Measurements from ENCODE around the gene SLBP. TPM values are rescaled to one million over a fixed set of nuclear protein-coding genes. Genes with fewer than 3 reads are reported as not detected.

SLBP gene
- total RNA-seq, 2 experiments from 2014 or later, result 45.8 to 47.6 TPM

DNA sequence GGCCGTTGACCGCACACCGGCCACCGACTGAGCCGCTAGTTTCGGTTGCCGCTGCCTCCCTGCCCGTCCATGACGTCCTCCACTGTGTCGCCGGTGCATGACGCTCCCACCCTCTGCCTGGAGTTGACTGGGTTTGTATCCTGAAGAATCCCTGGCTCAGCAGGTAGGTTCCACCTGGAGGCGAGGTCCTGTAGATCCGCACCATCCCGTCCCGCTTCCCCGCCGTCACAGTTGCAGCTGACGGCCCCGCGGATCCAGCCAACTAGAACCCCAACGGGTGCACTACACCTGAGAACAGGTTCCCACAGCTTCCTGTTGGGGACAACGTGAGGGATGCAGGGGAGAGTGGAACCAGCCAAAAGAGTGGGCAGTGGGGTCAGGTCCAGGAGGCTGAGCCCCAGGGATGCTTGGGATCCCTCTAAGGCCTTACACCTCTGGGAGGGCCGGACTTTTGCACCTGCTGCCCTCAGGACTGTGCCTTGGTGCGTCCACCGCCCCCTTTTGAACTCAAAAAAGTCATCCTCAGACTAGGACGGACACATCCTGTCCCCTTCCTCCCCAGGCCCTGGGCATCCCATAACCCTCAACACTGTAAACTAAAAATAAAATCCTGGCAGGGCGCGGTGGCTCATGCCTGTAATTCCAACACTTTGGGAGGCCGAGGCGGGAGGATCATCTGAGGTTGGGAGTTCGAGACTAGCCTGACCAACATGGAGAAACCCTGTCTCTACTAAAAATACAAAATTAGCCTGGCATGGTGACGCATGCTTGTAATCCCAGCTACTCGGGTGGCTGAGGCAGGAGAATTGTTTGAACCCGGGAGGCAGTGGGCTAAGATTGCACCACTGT, 1.1 kb upstream of the SLBP start:
- Mint-ChIP-seq H3K4me3 (peak overlapping the region; percentile 88), H3K4me1 (ENCODE audit: low read depth) (peaks cover 46% of the 10 kb centered on the region), H3K27ac (peak overlapping the region; percentile 93), H3K27me3 (no peaks in the 10 kb centered on the region), H3K9me3 (no peaks in the 10 kb centered on the region), H3K36me3 (ENCODE audit: low read depth) (peaks cover 38% of the 10 kb centered on the region)
- Histone ChIP-seq H3K27ac (ENCODE audit: low read depth in 1 of 2, low read length in 2 of 2) (peak overlapping the region; percentile 71 to 91), H3K36me3 (ENCODE audit: insufficient read depth, low read length) (peaks cover 35% of the 10 kb centered on the region), H3K27me3 (ENCODE audit: control insufficient read depth in 1 of 2, insufficient read depth in 2 of 2, low read length in 2 of 2) (no peaks in the 10 kb centered on the region), H3K4me3 (ENCODE audit: low read length) (peak overlapping the region; percentile 95), H3K9me3 (ENCODE audit: control insufficient read depth in 1 of 2, insufficient read depth in 1 of 2, low read length in 2 of 2) (no peaks in the 10 kb centered on the region), H3K4me1 (ENCODE audit: insufficient read depth, low read length) (peaks cover 62% of the 10 kb centered on the region)
- DNase-seq (no peak), ATAC-seq (ENCODE audit: poor library complexity) (peak; percentile 0)
- ChIA-PET CTCF (interaction anchor here (1.1 kb wide), 1 partner anchor 143 kb away, joined by 3 read pairs; no protein-coding TSS in a partner anchor), POLR2A (interaction anchor here (0.9 to 7.8 kb wide), 12 partner anchors 9 to 781 kb away, joined by 3 to 205 read pairs (median 7); partner anchors contain the start of genes GAK, LETM1, NSD2 and RNF4)
- intact Hi-C loops (cut with DNase I, micrococcal nuclease), result loop anchor here in 1 of 2 experiments (2.0 to 10.0 kb wide), 7 partner anchors 131 to 752 kb away; partner anchors contain the start of genes CFAP99, MAEA, NELFA and NSD2
- TF ChIP-seq, protein P1, sequence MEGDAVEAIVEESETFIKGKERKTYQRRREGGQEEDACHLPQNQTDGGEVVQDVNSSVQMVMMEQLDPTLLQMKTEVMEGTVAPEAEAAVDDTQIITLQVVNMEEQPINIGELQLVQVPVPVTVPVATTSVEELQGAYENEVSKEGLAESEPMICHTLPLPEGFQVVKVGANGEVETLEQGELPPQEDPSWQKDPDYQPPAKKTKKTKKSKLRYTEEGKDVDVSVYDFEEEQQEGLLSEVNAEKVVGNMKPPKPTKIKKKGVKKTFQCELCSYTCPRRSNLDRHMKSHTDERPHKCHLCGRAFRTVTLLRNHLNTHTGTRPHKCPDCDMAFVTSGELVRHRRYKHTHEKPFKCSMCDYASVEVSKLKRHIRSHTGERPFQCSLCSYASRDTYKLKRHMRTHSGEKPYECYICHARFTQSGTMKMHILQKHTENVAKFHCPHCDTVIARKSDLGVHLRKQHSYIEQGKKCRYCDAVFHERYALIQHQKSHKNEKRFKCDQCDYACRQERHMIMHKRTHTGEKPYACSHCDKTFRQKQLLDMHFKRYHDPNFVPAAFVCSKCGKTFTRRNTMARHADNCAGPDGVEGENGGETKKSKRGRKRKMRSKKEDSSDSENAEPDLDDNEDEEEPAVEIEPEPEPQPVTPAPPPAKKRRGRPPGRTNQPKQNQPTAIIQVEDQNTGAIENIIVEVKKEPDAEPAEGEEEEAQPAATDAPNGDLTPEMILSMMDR (IDR thresholded peaks at IDR 0.05), result no peak

DNA sequence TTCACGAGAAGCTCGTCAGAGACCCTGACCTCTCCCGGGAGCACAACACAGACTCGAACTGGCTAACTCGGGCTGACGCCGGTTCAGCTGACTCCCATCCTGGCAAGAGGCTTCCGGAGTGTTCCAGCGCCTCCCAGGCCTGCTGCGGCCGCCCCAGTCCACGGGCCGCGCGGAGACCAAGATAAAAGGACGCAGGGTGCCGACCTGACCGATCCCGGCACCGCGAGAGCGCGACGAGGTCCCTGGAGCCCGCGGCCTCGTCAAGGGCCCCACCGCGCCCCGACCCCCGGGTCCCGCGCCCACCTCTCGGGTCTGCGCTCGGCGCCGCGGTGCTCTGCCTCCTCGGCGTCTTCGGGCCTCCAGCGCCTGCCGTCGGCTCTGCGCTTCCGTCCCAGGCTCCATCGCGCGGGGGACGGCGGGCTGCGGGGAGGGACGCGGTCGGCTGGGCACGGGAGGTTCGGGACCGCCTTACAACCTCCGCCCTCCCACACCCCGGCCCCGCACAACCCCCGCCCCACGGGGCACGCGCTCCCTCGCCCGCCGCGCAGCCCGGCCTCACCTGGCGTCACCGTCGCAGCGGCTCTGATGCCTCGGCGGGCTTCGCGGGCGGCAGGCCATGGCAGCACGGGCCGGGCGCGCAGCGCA, 426 bp downstream of the SLBP start:
- Mint-ChIP-seq H3K4me1 (ENCODE audit: low read depth) (peaks cover 49% of the 10 kb centered on the region), H3K36me3 (ENCODE audit: low read depth) (peaks cover 41% of the 10 kb centered on the region), H3K27ac (peak overlapping the region; percentile 92), H3K4me3 (peak overlapping the region; percentile 89), H3K9me3 (no peaks in the 10 kb centered on the region), H3K27me3 (no peaks in the 10 kb centered on the region)
- Histone ChIP-seq H3K4me1 (ENCODE audit: insufficient read depth, low read length) (peaks cover 56% of the 10 kb centered on the region), H3K9me3 (ENCODE audit: control insufficient read depth in 1 of 2, insufficient read depth in 1 of 2, low read length in 2 of 2) (no peaks in the 10 kb centered on the region), H3K27me3 (ENCODE audit: control insufficient read depth in 1 of 2, insufficient read depth in 2 of 2, low read length in 2 of 2) (no peaks in the 10 kb centered on the region), H3K27ac (ENCODE audit: low read depth in 1 of 2, low read length in 2 of 2) (peak overlapping the region; percentile 79 to 81), H3K36me3 (ENCODE audit: insufficient read depth, low read length) (peaks cover 25% of the 10 kb centered on the region), H3K4me3 (ENCODE audit: low read length) (peak overlapping the region; percentile 84)
- peak in 5 of 14 experiments; percentile 12 to 64 (median 45) for DNase-seq
- ATAC-seq (ENCODE audit: poor library complexity), result peak; percentile 27
- TF ChIP-seq, protein P1 (IDR thresholded peaks at IDR 0.05), result no peak
- CTCF ChIA-PET, result interaction anchor here (0.6 to 4.2 kb wide), 4 partner anchors 8 to 145 kb away, joined by 3 to 36 read pairs (median 6); no protein-coding TSS in a partner anchor
- POLR2A ChIA-PET, result interaction anchor here (0.6 to 7.8 kb wide), 16 partner anchors 11 to 1037 kb away, joined by 3 to 205 read pairs (median 6); partner anchors contain the start of genes ATP5ME, FGFR3, GAK and LETM1
- intact Hi-C loops (cut with DNase I, micrococcal nuclease), result loop anchor here (1.0 to 10.0 kb wide), 12 partner anchors 10 to 753 kb away; partner anchors contain the start of genes CFAP99 (in 1 of the 2), FAM53A (in 1 of the 2), MAEA (in 1 of the 2) and NELFA (in 1 of the 2)

DNA sequence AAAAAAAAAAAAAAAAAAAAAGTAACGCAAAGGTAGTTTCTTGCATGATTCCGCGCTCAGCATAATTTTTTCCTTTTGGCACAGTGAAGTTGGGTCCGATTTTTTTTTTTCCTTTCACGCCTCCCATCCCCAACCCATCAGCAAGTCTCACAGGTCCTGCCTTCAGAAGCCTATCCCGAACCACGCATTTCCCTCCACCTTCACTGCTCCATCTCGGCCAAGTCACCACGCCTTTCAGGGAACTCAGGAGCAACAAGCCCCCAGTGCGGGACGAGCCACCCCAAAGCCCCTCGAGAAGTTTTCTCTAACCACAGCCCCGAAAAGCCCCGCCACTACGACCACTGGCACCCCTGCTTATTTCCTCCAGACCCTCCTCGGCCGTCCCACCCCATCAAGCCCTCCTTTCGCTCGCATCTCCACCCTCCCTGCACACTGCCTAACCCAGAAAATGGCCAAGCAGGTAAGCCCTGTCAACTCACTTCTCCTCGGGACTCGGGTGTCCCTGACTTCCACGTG, 1.0 kb downstream of the SLBP start:
- no peaks in the 10 kb centered on the region for H3K27me3 Mint-ChIP-seq
- Histone ChIP-seq H3K9me3 (ENCODE audit: control insufficient read depth in 1 of 2, insufficient read depth in 1 of 2, low read length in 2 of 2) (no peaks in the 10 kb centered on the region), H3K4me1 (ENCODE audit: insufficient read depth, low read length) (peaks cover 53% of the 10 kb centered on the region), H3K27me3 (ENCODE audit: control insufficient read depth in 1 of 2, insufficient read depth in 2 of 2, low read length in 2 of 2) (no peaks in the 10 kb centered on the region), H3K27ac (ENCODE audit: low read depth in 1 of 2, low read length in 2 of 2) (peak overlapping the region; percentile 79 to 81), H3K4me3 (ENCODE audit: low read length) (peak overlapping the region; percentile 84), H3K36me3 (ENCODE audit: insufficient read depth, low read length) (peaks cover 25% of the 10 kb centered on the region)
- H3K9me3 Mint-ChIP-seq, result no peaks in the 10 kb centered on the region
- ChIA-PET POLR2A (interaction anchor here (2.0 to 7.8 kb wide), 3 partner anchors 11 to 18 kb away, joined by 11 to 205 read pairs (median 47); partner anchors contain the start of genes TACC3 and TMEM129), CTCF (interaction anchor here (0.7 to 4.2 kb wide), 2 partner anchors 17 to 31 kb away, joined by 3 to 36 read pairs; no protein-coding TSS in a partner anchor)
- ATAC-seq (ENCODE audit: poor library complexity) (no peak), DNase-seq (peak in 2 of 14 experiments; percentile 28 to 34)
- peaks cover 47% of the 10 kb centered on the region for H3K36me3 Mint-ChIP-seq (ENCODE audit: low read depth)
- intact Hi-C loops (cut with DNase I, micrococcal nuclease), result loop anchor here in 1 of 2 experiments (2.0 to 10.0 kb wide), 7 partner anchors 16 to 754 kb away; partner anchors contain the start of genes CFAP99, MAEA, NELFA and RNF4
- H3K27ac Mint-ChIP-seq, result peak overlapping the region; percentile 92
- TF ChIP-seq, protein P1 (IDR thresholded peaks at IDR 0.05), result no peak
- peaks cover 49% of the 10 kb centered on the region for H3K4me1 Mint-ChIP-seq (ENCODE audit: low read depth)
- peak overlapping the region; percentile 89 for H3K4me3 Mint-ChIP-seq
